NB4 (cell line): ENCODE measurements around the gene GNAI2.

Source experiments
- DNase-seq: peaks from one replicate; pipeline ENCODE4 v3.0.0; 2010; ENCODE audit warnings: low read depth
- H3K4me3 ChIP-seq: one replicate; pipeline ENCODE4 v1.5.1; 2011; ENCODE audit warnings: mild to moderate bottlenecking, low read depth, low read length, moderate library complexity
- MYC ChIP-seq: IDR thresholded peaks from 2 replicates; pipeline ENCODE4 v1.6.1; 2011; ENCODE audit warnings: low read depth, low read length
- POLR2A ChIP-seq: IDR thresholded peaks from 2 replicates; pipeline ENCODE4 v1.6.1; 2011; ENCODE audit warnings: mild to moderate bottlenecking; ENCODE audit not compliant: insufficient read length; ENCODE audit errors: extremely low read depth
- TF ChIP-seq, protein P1 (sequence below): IDR thresholded peaks from 2 replicates; pipeline ENCODE4 v1.6.1; 2011; ENCODE audit warnings: low read depth, low read length
- TF ChIP-seq, protein P2 (sequence below): IDR thresholded peaks from one replicate; pipeline ENCODE4 v1.5.1; 2012; ENCODE audit warnings: low read depth, low read length

GNAI2 gene

DNA sequence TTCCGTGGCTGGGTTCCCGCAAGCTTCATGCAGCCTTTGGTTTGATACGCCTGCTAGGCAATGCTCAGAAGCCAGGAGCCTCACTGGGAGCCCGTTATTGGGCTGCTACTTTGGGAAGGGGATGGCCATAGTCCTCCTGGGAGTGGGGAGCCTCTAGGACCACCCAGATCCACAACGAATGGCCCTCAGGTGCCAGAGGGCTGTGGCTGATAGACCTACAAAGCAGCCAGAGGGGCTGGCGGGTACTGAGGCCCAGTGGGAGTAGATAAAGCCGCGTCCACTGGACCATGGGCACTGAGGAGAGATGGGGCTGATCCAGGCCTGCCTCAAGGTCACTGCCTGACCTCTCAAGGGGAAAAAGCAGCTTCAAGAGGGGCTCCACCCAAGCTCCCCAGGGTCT lies 43.9 kb upstream of the GNAI2 start:
- no peak overlapping the region for H3K4me3 ChIP-seq
- no peak for DNase-seq
- TF ChIP-seq, protein P1, sequence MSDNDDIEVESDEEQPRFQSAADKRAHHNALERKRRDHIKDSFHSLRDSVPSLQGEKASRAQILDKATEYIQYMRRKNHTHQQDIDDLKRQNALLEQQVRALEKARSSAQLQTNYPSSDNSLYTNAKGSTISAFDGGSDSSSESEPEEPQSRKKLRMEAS, result no peak
- TF ChIP-seq POLR2A, result no peak
- no peak for TF ChIP-seq MYC
- TF ChIP-seq, protein P2, sequence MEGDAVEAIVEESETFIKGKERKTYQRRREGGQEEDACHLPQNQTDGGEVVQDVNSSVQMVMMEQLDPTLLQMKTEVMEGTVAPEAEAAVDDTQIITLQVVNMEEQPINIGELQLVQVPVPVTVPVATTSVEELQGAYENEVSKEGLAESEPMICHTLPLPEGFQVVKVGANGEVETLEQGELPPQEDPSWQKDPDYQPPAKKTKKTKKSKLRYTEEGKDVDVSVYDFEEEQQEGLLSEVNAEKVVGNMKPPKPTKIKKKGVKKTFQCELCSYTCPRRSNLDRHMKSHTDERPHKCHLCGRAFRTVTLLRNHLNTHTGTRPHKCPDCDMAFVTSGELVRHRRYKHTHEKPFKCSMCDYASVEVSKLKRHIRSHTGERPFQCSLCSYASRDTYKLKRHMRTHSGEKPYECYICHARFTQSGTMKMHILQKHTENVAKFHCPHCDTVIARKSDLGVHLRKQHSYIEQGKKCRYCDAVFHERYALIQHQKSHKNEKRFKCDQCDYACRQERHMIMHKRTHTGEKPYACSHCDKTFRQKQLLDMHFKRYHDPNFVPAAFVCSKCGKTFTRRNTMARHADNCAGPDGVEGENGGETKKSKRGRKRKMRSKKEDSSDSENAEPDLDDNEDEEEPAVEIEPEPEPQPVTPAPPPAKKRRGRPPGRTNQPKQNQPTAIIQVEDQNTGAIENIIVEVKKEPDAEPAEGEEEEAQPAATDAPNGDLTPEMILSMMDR, result no peak

DNA sequence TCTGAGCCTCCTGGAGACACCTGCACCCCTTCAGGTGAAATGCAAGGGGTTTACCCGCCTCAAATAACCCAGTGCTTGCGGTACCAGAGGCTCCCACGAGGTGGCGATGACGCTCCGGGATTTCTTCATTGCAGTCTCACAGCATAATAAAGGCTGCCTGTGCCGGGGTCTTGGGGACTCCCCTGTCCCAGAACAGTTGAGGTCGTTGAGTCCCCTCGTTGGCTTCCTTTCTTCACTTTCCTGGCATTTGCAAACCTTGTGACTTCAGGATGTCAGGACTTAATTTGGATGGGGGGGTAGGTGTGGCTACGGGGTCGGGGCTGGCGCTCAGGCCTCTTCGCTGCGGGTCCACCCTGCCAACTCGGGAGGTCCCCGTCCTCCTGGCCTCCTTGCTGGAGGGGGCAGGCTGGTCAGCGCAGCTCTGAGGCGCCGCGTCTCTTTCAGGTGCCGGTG lies 43.3 kb upstream of the GNAI2 start:
- peak; percentile 70 for DNase-seq
- TF ChIP-seq MYC (no peak), POLR2A (no peak)
- TF ChIP-seq, protein P1, result peak; percentile 55; the same call in 1 of the 2 replicates
- TF ChIP-seq, protein P2, result peak; percentile 95
- no peak overlapping the region for H3K4me3 ChIP-seq

DNA sequence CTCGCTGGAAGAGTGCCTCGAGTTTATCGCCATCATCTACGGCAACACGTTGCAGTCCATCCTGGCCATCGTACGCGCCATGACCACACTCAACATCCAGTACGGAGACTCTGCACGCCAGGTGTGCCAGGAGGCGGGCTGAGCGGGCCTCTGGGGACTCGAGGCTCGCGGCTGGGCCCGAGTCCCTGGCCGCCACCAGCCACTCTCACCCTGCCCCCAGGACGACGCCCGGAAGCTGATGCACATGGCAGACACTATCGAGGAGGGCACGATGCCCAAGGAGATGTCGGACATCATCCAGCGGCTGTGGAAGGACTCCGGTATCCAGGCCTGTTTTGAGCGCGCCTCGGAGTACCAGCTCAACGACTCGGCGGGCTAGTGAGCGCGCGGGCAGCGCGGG lies 42.7 kb upstream of the GNAI2 start:
- TF ChIP-seq MYC, result no peak
- TF ChIP-seq, protein P1, result no peak
- TF ChIP-seq, protein P2, result no peak
- TF ChIP-seq POLR2A, result no peak
- DNase-seq, result no peak
- no peak overlapping the region for H3K4me3 ChIP-seq

DNA sequence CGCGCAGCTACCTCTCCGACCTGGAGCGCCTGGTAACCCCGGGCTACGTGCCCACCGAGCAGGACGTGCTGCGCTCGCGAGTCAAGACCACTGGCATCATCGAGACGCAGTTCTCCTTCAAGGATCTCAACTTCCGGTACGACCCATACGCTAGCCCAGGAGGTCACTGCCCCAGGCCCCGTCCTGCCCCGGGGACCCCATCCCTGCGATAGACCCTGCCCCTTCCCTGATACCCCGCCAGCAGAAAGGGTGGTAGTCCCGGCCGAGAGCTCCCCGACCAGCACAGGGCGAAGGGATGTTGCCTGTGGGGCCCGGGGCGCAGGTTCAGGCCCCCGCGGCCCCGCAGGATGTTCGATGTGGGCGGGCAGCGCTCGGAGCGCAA lies 42.3 kb upstream of the GNAI2 start:
- no peak for DNase-seq
- TF ChIP-seq, protein P2, result no peak
- TF ChIP-seq MYC, result no peak
- no peak for TF ChIP-seq POLR2A
- TF ChIP-seq, protein P1, result no peak
- no peak overlapping the region for H3K4me3 ChIP-seq

DNA sequence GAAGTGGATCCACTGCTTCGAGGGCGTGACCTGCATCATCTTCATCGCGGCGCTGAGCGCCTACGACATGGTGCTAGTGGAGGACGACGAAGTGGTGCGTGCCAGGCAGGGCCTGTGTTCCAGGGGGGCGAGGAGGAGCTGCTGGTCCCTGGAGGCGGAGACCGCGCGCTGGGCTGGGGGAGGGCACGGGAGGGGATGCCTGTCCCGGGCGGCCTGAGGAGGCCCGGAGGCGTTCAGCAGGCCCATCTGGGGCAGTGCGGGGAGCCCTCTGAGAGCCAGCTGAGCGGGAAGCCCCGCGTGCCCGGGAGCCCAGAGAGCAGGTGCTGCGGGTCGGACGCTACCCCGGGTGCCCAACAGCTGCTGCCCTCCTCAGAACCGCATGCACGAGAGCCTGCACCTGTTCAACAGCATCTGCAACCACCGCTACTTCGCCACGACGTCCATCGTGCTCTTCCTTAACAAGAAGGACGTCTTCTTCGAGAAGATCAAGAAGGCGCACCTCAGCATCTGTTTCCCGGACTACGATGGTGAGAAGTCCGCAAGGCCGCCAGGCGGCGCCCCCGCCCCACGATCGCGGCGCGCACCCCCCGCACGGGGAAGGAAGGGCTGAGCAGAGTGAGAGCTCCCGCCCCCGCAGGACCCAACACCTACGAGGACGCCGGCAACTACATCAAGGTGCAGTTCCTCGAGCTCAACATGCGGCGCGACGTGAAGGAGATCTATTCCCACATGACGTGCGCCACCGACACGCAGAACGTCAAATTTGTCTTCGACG lies 41.7 kb upstream of the GNAI2 start:
- H3K4me3 ChIP-seq, result no peak overlapping the region
- no peak for TF ChIP-seq POLR2A
- TF ChIP-seq MYC, result 0 out of 2 replicates have a peak, but pooled peaks have one; percentile 33
- TF ChIP-seq, protein P2, result peak; percentile 82
- TF ChIP-seq, protein P1, result peak; percentile 57
- peak; percentile 80 for DNase-seq
